ENCODE data around the gene PCBD2.
"Not testable (repeated sequence)": the region's sequence is repeated elsewhere in the genome, so short reads cannot be mapped to it uniquely, and the experiment has no call there.

PCBD2 gene

GRCh38 chr5:134993161-134993560, 88.2 kb downstream of the PCBD2 start:
- no peak for TF ChIP-seq CTCF (conservative IDR thresholded peaks at IDR 0.05; ENCODE audit: low read depth, low read length)
- DNase-seq (ENCODE audit: low read depth): no peak
- no peak overlapping the region for H3K4me3 ChIP-seq (ENCODE audit: low read depth, low read length)

DNA sequence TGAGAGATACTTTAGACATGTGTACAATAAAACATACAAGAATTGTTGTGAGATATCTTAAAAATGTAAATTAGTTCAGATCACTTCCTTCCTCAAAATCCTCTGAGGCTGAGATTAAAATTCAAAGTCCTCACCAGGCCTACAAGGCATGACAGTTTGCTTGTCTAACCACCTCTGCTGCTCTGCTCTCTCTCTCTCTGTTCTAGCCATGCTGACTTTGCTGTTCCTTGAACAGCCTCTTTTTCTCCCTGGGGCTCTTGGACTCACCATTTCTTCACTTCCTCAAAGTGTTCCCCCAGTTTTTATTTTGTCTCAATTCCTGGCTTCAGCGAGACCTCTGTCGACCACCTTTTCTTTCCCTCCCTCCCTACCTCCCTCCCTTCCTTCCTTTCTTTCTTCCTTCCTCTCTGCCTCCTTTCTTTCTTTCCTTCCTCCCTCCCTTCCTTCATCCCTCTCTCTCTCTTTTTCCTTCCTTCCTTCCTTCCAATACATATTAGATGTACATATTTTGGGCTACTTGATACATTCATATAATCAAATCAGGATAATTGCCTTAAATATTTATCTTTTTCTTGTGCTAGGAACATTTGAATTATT, 89.7 kb downstream of the PCBD2 start:
- no peak overlapping the region for H3K4me3 ChIP-seq (ENCODE audit: low read depth, low read length)
- TF ChIP-seq CTCF (conservative IDR thresholded peaks at IDR 0.05; ENCODE audit: low read depth, low read length): no peak
- no peak for DNase-seq (ENCODE audit: low read depth)

GRCh38 chr5:134995850-134996402, 91.0 kb downstream of the PCBD2 start:
- DNase-seq (ENCODE audit: low read depth): no peak
- no peak overlapping the region for H3K4me3 ChIP-seq (ENCODE audit: low read depth, low read length)
- no peak for TF ChIP-seq CTCF (conservative IDR thresholded peaks at IDR 0.05; ENCODE audit: low read depth, low read length)

- no peak for TF ChIP-seq CTCF (conservative IDR thresholded peaks at IDR 0.05; ENCODE audit: low read depth, low read length)
- DNase-seq (ENCODE audit: low read depth): no peak
- no peak overlapping the region for H3K4me3 ChIP-seq (ENCODE audit: low read depth, low read length)
Observed at GRCh38 chr5:134997015-134997414, 92.1 kb downstream of the PCBD2 start.

DNA sequence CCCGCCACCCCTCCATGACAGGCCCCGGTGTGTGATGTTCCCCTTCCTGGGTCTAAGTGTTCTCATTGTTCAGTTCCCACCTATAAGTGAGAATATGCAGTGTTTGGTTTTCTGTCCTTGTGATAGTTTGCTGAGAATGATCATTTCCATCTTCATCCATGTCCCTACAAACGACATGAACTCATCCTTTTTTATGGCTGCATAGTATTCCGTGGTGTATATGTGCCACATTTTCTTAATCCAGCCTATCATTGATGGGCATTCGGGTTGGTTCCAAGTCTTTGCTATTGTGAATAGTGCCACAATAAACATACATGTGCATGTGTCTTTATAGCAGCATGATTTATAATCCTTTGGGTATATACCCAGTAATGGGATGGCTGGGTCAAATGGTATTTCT, 93.1 kb downstream of the PCBD2 start:
- H3K4me3 ChIP-seq (ENCODE audit: low read depth, low read length); DNase-seq (ENCODE audit: low read depth): not testable (repeated sequence)

GRCh38 chr5:135004376-135004775, 99.4 kb downstream of the PCBD2 start:
- no peak for DNase-seq (ENCODE audit: low read depth)
- no peak for TF ChIP-seq CTCF (conservative IDR thresholded peaks at IDR 0.05; ENCODE audit: low read depth, low read length)
- H3K4me3 ChIP-seq (ENCODE audit: low read depth, low read length): no peak overlapping the region

DNA sequence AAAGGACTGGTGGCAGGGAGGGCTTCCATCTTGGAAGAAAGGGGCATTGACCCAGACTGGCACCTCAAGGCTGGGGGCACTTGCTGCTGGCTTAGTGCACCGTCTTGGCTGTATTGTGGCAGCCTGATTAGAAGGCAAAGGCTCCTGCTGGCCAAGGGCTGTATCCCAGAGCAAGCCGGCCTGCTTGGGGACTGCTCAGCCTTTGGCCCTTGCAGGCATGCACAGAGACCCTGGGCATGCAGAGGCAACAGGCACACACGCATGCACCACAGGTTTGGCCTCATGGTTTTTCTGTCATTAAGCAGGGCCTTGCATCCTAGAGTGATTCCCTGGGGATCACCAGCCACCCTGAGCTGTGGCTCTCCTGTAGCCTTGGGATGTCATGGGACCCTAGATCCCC, 100.1 kb downstream of the PCBD2 start:
- H3K4me3 ChIP-seq (ENCODE audit: low read depth, low read length): no peak overlapping the region
- DNase-seq (ENCODE audit: low read depth): no peak
- no peak for TF ChIP-seq CTCF (conservative IDR thresholded peaks at IDR 0.05; ENCODE audit: low read depth, low read length)
